ENCODE results near the gene MLIP. TPM values are rescaled to one million over a fixed set of nuclear protein-coding genes. Genes with fewer than 3 reads are reported as not detected.

The MLIP gene
- total RNA-seq, 1 experiment from 2014 or later: not detected

GRCh38 chr6:54132587-54132986 is 21.3 kb downstream of the MLIP start:
- ATAC-seq (no peak), DNase-seq (ENCODE audit: low spot score) (no peak)
- H3K4me3 Mint-ChIP-seq: no peak overlapping the region
- POLR2A ChIA-PET: no interaction called here
- H3K27me3 Mint-ChIP-seq (ENCODE audit: low read depth): no peaks in the 10 kb centered on the region
- H3K4me1 Mint-ChIP-seq: no peaks in the 10 kb centered on the region
- no peaks in the 10 kb centered on the region for H3K36me3 Mint-ChIP-seq
- CTCF ChIA-PET: interaction anchor here (1.2 kb wide), 1 partner anchor 147 kb away, joined by 3 read pairs; no protein-coding TSS in a partner anchor
- peaks cover under 1% of the 10 kb centered on the region; the same call in 1 of the 2 replicates for H3K9me3 Mint-ChIP-seq
- no peak overlapping the region for H3K27ac Mint-ChIP-seq
- TF ChIP-seq CTCF (IDR thresholded peaks at IDR 0.05) (no peak), SOX15 (CRISPR knock-in tag; IDR thresholded peaks at IDR 0.05) (no peak), NFYB (CRISPR knock-in tag; conservative IDR thresholded peaks at IDR 0.05; ENCODE audit: low read depth) (no peak), ATF3 (CRISPR knock-in tag; conservative IDR thresholded peaks at IDR 0.05) (no peak), SMAD4 (CRISPR knock-in tag; IDR thresholded peaks at IDR 0.05) (no peak), FOXP1 (CRISPR knock-in tag; IDR thresholded peaks at IDR 0.05; ENCODE audit: borderline replicate concordance) (no peak), CREB1 (CRISPR knock-in tag; IDR thresholded peaks at IDR 0.05) (no peak), GRHL2 (CRISPR knock-in tag; IDR thresholded peaks at IDR 0.05; ENCODE audit: insufficient replicate concordance, severe bottlenecking) (no peak), ZNF138 (CRISPR knock-in tag; conservative IDR thresholded peaks at IDR 0.05) (no peak), EMX1 (CRISPR knock-in tag; IDR thresholded peaks at IDR 0.05) (no peak), IRF2 (CRISPR knock-in tag; IDR thresholded peaks at IDR 0.05; ENCODE audit: borderline replicate concordance, low read depth) (no peak), ZNF219 (CRISPR knock-in tag; IDR thresholded peaks at IDR 0.05; ENCODE audit: borderline replicate concordance) (no peak)
- TF ChIP-seq, protein P1, sequence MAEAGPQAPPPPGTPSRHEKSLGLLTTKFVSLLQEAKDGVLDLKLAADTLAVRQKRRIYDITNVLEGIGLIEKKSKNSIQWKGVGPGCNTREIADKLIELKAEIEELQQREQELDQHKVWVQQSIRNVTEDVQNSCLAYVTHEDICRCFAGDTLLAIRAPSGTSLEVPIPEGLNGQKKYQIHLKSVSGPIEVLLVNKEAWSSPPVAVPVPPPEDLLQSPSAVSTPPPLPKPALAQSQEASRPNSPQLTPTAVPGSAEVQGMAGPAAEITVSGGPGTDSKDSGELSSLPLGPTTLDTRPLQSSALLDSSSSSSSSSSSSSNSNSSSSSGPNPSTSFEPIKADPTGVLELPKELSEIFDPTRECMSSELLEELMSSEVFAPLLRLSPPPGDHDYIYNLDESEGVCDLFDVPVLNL (CRISPR knock-in tag; IDR thresholded peaks at IDR 0.05; ENCODE audit: borderline replicate concordance, low read depth): no peak

GRCh38 chr6:54133186-54133585 is 21.9 kb downstream of the MLIP start:
- ChIA-PET POLR2A (no interaction called here), CTCF (no interaction called here)
- ATAC-seq (no peak), DNase-seq (ENCODE audit: low spot score) (no peak)
- Mint-ChIP-seq H3K27ac (no peak overlapping the region), H3K27me3 (ENCODE audit: low read depth) (no peaks in the 10 kb centered on the region), H3K4me3 (no peak overlapping the region), H3K36me3 (no peaks in the 10 kb centered on the region), H3K4me1 (no peaks in the 10 kb centered on the region), H3K9me3 (peaks cover 6% of the 10 kb centered on the region; the same call in 1 of the 2 replicates)
- TF ChIP-seq NFE2L1 (CRISPR knock-in tag; IDR thresholded peaks at IDR 0.05) (no peak), FOXK1 (CRISPR knock-in tag; IDR thresholded peaks at IDR 0.05) (no peak), ZNF121 (CRISPR knock-in tag; IDR thresholded peaks at IDR 0.05) (no peak), CTCF (IDR thresholded peaks at IDR 0.05) (no peak), FOXP1 (CRISPR knock-in tag; IDR thresholded peaks at IDR 0.05; ENCODE audit: borderline replicate concordance) (no peak), ATF1 (CRISPR knock-in tag; IDR thresholded peaks at IDR 0.05) (no peak), NFATC4 (CRISPR knock-in tag; IDR thresholded peaks at IDR 0.05) (no peak), FOXJ3 (CRISPR knock-in tag; IDR thresholded peaks at IDR 0.05; ENCODE audit: borderline replicate concordance) (no peak), ZNF219 (CRISPR knock-in tag; IDR thresholded peaks at IDR 0.05; ENCODE audit: borderline replicate concordance) (no peak), ZNF263 (CRISPR knock-in tag; IDR thresholded peaks at IDR 0.05; ENCODE audit: low read depth) (no peak), EMX1 (CRISPR knock-in tag; IDR thresholded peaks at IDR 0.05) (no peak), PRDM15 (CRISPR knock-in tag; IDR thresholded peaks at IDR 0.05) (no peak), TP53 (CRISPR knock-in tag; IDR thresholded peaks at IDR 0.05) (no peak)
- TF ChIP-seq, protein P1 (CRISPR knock-in tag; IDR thresholded peaks at IDR 0.05; ENCODE audit: borderline replicate concordance, low read depth): no peak
- TF ChIP-seq, protein P2, sequence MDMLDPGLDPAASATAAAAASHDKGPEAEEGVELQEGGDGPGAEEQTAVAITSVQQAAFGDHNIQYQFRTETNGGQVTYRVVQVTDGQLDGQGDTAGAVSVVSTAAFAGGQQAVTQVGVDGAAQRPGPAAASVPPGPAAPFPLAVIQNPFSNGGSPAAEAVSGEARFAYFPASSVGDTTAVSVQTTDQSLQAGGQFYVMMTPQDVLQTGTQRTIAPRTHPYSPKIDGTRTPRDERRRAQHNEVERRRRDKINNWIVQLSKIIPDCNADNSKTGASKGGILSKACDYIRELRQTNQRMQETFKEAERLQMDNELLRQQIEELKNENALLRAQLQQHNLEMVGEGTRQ (CRISPR knock-in tag; IDR thresholded peaks at IDR 0.05): no peak
- TF ChIP-seq, protein P3, sequence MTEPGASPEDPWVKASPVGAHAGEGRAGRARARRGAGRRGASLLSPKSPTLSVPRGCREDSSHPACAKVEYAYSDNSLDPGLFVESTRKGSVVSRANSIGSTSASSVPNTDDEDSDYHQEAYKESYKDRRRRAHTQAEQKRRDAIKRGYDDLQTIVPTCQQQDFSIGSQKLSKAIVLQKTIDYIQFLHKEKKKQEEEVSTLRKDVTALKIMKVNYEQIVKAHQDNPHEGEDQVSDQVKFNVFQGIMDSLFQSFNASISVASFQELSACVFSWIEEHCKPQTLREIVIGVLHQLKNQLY (CRISPR knock-in tag; IDR thresholded peaks at IDR 0.05): no peak
